ENCODE data around the gene RPS15.

GRCh38 chr19:1467215-1467489, 29.0 kb downstream of the RPS15 start:
- TF ChIP-seq CTCF (IDR thresholded peaks at IDR 0.05) (no peak), POLR2A (IDR thresholded peaks at IDR 0.05) (no peak)

Measured in tibial nerve (tissue), 3 donors.